GM21576 (cell line): ENCODE measurements around the gene BABAM2.
"Not testable (repeated sequence)": the region's sequence is repeated elsewhere in the genome, so short reads cannot be mapped to it uniquely, and the experiment has no call there.

Experiments
- ATAC-seq: cut with Tn5 transposase; IDR thresholded peaks from one replicate; pipeline ENCODE4 v1.9.1; 2021; ENCODE audit warnings: mild to moderate bottlenecking, moderate library complexity; ENCODE audit not compliant: unreplicated experiment

Gene BABAM2

DNA sequence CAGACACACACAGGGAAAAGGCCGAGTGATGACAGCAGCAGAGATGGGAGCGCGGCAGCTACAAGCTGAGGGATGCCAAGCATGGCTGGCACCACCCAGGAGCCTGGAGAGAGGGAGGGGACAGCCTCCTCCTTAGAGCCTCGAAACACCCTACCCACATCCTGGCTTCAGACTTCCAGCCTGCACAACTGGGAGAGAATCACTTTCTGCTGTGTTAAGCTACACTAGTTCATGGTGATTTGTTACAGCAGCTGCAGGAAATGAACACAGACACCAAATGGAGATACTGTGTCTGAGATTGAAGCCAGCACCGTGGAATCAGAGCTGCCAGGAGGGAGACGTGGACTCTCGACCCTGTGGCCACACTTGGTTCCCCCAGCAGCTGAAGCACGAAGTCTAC is 474.6 kb downstream of the BABAM2 start:
- no peak for ATAC-seq

DNA sequence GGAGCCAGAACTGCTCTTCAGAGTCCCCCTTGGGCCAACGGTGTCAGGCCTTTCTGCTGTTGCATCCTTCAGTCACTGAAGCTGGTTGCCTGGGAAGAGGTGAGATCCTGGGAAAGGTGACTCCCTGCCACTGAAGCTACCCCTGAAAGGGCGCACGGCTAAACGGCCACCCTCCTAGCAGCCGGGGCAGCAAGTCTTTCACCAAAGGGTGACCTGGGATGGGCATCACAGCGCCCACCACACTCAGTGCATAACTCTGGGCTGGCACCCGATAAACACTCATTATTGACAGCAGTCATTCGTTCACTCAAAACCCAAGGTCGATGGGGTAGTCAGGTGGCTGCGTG is 475.6 kb downstream of the BABAM2 start:
- no peak for ATAC-seq

DNA sequence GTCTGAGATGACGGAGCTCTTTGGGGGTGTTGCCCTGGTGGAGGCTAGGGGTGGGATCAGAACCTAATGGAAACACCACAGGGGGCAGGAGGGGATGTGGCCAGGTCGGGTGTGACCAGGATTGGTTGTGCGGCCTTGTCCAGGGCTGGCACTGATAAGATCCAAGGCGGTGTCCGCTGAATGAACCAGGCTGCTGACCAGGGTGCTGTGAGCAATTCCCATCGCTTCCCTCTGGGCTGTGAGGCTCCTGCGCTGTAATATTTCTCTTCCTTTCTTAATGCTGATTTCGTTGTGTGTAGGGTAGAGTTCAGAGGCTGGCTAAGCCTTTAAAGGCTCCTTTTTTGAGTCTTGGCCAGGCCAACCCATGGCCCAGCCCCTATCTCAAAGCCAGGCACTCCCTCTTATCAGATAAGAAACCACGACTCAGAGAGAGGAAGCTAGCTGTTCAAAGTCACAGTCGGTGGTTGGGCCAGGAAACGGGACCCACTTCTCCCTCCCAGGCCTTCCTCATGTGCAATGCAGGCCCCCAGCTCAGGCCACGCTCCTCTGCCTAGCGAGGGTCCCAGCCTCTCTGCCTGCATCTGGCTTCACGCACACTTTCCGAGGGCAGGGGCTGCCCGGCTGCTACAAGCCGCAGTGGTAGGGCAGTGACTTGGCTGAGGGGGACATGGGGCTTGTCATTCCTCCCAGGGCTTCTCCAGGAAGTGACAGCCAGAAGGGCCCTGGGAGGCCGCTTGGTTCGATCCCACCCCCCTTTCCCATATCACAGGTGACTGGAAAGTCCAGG is 476.2 kb downstream of the BABAM2 start:
- no peak for ATAC-seq

DNA sequence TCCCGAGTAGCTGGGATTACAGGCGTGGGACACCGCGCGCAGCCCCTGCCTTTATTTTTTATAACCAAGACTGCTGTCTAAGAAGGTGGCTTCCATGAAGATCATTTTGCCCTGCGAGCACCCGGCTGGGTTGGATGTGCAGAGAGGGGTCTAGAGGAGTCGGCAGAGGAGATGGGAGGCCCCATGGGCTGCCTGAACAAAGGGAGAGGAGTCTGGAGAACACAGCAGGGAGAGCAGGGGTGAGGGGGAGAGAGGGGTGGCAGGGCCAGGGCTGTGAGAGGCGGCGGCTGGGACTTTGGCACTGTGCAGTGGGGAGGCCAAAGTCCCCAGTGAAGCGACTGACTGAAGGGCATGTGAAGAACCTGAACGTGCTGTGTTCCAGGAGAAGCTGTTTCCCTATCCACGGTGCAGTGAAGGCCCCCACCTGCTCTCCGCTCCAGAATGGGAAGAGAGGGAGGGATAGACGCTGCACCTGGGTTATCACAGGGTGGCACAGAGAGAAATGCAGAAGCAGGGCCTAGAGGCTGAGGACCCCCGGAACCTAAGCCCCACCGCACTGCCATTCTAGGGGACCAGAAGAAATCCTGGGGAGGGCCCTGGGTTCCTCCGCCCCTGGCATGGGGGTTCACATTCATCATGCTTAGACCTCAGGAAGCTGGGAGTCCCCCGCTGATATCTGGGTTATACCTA is 477.3 kb downstream of the BABAM2 start:
- no peak for ATAC-seq

DNA sequence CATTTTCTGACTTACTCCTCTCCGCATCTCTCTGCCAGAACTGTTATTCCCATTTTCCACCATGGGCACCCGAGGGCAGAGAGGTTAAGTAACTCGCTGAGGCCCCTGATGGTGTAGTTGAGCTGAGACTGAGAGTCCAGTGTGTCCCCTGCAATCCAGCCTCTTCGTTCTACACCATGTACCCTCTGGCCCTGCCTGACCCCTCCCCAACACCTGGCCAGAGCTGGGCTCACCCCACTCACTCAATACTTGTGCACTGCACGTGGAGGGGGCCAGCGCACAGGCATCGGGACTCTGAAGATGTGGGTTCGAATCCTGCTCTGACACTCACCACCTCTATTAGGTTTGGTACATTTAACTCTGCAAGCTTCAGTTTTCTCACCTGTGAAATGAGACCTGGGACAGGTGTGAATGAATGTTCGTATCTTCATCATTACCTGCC is 477.8 kb downstream of the BABAM2 start:
- ATAC-seq = no peak

DNA sequence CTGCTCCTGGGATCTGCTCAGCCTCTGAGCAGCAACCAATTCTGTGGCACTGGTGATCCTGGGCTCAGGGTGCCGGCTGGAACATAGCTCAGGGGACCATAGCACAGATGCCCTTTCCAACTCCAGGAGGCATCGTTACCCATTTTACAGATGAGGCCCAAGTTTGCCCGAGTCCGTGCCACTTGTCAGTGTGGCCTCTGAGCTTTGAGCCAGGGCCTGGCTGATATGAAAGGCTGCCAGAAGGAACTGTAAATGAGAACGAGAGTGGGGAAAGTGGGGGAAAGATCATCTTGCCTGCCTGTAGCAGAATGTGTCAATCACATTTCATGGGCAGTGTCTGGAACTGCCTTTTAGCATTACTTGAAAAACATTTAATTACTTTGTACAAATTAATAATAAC is 478.8 kb downstream of the BABAM2 start:
- ATAC-seq = no peak

DNA sequence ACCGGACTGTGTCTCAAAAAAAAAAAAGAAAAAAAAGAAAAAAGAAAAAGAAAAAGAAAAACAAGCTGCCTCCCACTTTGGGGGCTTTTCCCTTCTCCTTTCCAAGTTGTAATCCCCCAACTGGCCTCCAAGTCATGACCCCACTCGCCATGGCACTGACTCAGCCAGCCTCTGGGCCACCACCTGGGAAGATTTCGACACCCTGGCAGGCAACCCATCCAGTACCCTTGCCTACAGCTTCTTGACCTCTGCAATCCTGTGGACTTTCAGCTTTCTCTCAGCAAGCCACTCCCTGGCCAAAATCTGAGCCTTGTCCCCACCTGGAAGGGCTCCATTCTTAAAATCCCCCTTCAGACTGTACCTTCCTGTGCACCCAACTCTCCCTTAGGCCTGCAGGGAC is 479.8 kb downstream of the BABAM2 start:
- no peak for ATAC-seq

DNA sequence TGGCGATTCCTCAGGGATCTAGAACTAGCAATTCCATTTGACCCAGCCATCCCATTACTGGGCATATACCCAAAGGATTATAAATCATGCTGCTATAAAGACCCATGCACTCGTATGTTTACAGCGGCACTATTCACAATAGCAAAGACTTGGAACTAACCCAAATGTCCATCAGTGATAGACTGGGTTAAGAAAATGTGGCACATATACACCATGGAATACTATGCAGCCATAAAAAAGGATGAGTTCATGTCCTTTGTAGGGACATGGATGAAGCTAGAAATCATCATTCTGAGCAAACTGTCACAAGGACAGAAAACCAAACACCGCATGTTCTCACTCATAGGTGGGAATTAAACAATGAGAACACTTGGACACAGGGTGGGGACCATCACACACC is 481.2 kb downstream of the BABAM2 start:
- not testable (repeated sequence) for ATAC-seq

DNA sequence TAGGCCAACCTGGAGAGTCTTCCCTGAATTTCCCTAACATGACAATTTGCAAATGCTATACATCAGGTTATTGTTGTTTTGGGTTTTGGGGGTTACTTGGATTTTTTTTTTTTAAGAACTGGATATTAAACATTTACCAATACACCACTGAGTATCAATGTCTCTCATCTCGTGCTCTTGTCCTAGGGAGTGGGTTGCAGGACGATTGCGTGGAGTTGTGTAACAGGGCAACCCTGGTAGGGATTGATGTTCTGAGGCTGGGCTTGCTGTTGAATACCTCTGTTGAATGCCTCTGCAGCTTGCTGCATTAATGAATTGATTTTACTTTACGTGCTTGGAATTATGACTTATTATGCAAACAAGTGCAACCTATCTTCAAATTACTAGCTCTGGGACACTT is 483.3 kb downstream of the BABAM2 start:
- no peak for ATAC-seq

DNA sequence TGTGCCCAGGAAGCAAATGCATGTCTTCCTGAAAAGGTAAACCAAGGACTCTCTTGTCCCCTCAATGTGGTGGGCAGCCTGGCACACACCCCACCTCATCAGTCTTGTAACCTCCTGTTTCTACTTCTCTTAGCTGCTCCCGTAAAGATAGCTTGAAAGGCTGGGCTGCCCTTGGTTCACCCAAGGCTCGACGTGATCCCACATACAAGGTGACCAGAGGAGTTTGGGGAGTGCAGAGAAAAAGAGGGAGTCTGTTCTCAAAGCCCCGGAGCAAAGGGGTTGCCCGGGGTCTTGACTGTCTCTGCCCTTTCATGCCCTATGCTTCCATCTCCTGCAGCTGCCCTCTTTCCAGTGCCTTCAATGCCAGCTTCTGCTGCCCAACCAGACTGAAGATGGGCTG is 483.8 kb downstream of the BABAM2 start:
- ATAC-seq = no peak

DNA sequence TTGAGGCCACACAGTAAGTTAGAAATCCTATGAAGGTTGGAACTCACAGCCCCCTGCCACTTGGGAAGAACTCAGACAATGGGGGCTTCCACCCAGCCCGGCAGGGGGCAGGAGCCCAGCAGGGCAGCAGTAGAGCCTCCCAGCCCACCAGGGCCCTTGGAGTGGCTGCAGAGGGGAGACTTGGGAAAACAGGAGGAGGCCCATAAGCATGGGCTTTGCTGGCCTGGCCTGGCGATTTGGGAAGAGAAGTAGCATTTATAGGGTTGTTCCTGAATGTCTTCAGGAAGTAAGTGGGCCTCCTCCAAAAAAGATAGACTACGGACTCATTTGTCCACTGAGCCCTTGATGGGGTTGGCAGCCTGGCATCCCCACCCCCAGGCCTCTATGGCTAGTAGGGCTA is 484.7 kb downstream of the BABAM2 start:
- ATAC-seq = no peak

DNA sequence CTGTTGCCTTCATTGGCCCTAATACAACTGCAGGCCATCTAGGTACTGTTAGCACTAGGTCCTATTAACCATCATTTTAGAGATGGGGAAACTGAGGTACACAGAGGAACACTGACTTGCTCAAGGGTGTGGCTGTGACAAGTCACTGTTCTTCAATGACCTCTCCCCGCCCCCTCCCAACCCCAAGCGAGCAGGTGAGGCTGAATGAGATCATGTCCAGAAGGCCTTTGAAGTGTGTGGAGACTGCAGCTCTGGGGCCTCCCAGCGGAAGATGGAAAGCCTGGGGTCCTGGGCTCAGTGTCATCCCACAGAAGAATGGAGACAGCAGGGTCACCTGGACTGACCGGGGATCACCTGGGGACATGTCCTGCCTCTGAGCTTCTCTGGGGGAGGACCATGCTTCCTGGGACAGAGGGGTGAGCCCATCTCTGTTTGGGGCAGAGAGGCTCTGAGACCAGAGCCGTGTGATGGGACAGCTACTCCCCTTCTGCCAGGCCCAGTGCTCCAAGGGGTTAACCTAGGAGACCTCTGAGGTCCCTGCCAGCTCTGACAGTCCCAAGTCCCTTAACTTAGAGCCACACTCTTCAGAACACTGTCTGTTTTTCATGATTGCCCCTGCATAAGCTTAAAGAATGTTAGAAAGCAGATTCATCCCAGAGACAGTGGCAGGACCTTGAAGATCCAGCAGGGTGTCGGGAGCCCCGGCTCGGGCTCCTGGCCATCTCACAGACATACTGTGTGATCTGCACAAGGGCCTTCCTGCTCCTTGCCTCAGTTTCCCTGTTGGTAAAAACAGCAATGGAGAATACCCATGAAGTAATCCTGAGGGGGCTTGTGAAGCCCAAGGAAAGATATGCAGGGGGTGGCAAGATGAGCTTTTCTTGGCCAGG is 485.5 kb downstream of the BABAM2 start:
- no peak for ATAC-seq

DNA sequence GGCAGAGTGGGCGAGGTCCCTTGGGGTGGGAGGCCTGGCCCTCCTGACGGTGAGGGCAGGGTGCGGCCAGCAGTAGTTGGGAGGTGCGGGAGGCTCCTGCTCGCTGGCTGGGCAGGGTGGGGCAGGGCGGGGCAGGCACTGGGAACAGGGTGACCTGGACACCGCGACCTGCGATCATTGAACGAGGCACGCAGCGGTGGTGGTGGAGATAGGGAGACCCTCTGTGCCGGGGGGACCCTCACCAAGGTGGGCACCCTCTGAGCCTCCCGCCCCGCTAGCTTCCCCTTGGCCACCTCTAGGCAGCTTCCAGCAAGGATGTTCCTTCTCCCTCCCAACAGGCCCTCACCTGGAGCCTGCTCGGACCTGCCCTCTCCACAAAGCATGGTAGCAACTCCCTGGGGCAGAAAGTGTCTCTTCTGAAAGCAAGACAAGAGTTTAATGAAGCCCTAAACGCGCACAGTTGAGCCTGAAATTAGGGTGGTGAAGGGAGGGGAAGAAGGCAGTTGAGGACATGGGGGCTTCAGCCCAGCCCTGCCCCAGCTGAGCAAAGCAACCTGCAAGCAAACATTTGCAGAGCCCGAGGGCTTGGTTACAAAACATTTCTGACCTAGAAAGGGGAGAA is 486.8 kb downstream of the BABAM2 start:
- ATAC-seq = no peak

DNA sequence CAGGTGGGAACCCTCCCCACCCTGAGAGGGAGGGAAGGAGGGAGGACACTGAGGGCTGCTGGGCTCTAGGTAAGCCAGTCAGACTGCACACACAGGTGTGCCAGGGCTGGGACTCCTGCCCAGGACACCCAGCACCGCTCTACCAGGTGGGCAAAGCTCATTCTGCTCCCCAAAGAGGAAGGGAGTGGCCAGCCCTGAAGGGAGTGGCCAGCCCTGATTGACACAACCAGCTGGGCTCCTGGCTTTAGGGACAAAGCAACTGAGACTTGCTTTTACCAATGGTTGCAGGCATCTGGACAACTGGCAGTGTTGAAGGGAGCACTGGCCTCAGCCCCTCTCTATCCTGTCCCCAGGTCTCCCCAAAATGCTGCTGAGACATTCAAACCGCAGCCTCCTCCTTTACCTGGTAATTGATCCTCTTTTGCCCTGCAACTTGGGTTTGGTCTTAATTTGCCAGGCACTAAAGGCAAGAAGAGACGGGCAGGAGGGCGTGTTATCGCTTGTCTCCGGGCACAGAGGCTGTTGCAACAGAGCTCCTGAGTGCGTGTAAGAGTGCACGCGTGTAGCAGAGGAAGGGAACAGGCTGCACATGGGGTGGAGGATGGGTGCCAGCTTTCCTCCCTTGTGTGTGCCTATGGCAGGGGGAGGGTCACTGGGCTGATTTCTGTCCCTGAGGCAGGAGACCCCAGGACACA is 487.6 kb downstream of the BABAM2 start:
- ATAC-seq = no peak

DNA sequence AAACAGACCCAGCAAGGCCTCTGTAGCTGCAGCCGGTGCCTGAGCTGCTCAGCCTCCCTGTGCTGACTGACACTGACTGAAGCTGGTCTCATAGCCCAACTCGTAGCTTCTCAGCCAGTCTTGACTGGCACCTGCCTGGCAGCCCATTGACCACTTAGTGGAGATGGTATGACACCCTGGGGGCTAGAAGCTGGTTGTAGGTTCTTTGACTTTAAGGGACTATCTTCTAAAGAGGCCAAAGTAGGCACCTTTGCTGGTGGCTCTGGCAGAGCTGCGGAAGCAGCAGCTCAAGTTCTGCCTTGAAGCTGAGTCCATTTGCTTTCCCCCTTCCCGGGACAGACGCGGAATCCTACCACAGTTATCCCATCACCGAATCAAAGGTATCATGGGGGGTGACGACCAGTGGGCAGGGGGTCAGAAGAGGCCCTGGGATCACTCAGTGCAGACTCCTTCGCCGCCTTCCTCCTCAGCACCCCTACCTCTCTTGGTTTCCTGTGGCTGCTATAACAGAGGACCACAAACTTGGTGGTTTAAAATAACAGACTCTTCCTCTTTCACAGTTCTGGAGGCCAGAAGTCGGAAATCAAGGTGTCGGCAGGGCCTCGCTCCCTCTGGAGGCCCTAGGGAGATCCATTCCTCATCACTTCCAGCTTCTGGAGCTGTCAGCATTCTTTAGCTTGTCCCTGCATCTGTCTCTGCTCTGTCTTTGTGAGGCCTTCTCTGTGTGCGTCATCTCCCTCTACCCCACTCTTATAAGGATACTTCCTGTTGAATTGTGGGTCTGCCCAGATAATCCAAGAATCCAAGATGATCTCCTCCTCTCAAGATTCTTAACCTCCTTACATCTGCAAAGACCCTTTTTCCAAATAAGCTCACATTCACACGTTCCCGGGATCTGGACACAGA is 488.4 kb downstream of the BABAM2 start:
- no peak for ATAC-seq

DNA sequence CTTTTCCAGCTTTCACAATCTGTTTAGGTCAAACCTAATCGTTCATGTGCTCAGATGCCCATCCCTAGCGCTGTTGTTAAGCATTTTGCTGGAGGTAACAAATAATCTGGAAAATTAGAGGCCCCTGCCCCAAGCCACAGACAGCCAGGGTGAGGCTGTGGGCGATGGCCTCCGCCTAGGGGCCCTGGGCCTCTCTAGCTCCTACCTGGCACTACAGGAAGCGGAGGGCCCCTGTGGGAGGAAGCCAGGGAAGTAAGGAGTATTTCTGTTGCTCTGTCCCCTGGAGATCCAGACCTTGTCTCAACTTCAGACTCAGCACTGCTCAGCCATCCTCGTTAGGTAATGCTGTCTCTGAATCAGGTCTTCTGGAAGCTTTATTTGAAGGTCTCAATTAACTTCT is 489.7 kb downstream of the BABAM2 start:
- ATAC-seq = no peak

DNA sequence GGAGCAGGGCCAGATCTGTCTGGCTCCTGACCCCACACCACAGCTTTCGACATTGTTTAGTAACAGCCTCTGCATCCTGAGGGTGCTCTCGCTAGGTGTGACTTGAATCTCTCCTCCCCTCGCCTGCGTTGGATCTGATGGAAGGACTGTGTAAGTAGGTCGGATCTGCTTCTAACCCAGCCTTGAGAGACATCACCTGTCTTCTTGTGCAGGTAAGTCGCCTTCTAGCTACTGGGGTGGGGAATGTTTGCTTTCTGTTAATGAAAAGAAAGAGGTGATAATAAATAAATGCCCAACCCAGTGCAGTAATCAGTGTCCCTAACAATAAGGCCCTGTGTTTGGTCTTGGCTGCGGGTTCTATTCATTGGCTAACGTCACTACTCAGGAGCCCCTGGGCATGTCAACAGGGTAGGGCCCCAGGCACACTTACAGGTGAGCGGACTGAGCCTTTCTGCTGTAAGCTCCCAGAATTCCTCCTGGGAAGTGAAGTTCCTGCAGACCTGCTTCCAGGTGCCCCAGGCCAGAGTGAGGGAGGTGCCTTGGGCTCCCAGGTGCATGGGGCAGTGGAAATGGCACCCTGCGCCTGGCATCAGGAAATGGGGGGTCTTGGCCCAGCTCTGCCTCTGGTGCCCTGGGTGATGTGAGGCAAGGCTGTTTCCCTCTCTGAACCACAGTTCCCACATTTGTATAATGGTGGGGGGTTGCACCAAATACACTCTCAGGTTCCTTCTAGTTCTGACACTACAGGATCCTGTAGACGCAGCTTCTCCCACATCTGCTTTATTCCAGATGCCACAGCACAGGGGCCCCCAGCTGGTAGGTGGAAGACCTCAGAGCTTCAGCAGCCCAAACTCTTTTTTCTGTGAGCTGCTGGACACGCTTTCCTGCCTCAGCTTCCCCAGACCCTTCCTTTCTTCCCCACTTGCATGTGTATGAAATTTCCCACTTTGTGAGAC is 491.0 kb downstream of the BABAM2 start:
- no peak for ATAC-seq

DNA sequence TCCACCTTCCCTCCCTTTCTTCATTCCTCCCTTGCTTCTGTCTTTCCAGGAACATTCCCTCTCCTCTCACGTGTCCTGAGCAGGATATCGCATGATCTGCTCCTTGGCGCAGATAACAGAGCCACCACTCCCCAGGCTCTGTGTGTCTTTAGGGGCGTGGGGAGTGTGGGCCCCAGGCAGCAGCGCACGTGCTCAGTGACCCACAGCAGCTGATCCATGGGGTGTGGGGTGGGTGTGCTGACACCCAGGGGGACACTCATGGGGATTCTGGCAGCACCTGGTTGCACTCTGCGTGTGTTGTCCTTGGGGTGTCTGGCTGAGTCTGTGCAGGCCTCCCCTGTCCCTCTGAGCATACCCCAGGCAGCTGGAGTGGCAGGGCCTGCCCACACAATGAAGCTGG is 492.2 kb downstream of the BABAM2 start:
- ATAC-seq = no peak
